Testis (tissue), 2 donors: ENCODE measurements around the gene ARID5A.

Experiments used
- CTCF ChIP-seq, 3 experiments: fragments of 450-650 bp in 2 of 3; fragments of 200-600 bp in 1 of 3; sonication (generic) in 1 of 3; IDR thresholded peaks; one replicate each; pipeline ENCODE4 v1.5.1; 2016 to 2019; ENCODE audit warnings: antibody characterized with exemption in 3 of 3, mild to moderate bottlenecking in 2 of 3, moderate library complexity in 1 of 3
- POLR2A ChIP-seq: fragments of 450-650 bp; IDR thresholded peaks from one replicate; pipeline ENCODE4 v1.6.1; 2017; ENCODE audit warnings: antibody characterized with exemption, mild to moderate bottlenecking, moderate library complexity

GRCh38 chr2:96503637-96504243 is 32.8 kb upstream of the ARID5A start:
- TF ChIP-seq CTCF (IDR thresholded peaks at IDR 0.05) (no peak), POLR2A (no peak)
